ENCODE data around the gene COQ5.

- no peak for TF ChIP-seq POLR2A (IDR thresholded peaks at IDR 0.05)
- no peak for TF ChIP-seq CTCF (IDR thresholded peaks at IDR 0.05)
Measured at GRCh38 chr12:120474616-120474960, 54.4 kb downstream of the COQ5 start.
